Esophagus muscularis mucosa (tissue), 3 donors: ENCODE data around the gene TRDN.

Experiments
- CTCF ChIP-seq, 3 experiments: fragments of 200-600 bp in 2 of 3; fragments of 450-650 bp in 1 of 3; sonication (generic) in 2 of 3; IDR thresholded peaks; one replicate each; pipeline ENCODE4 v1.5.1; 2017 to 2019; ENCODE audit warnings: antibody characterized with exemption in 3 of 3, mild to moderate bottlenecking in 2 of 3, moderate library complexity in 1 of 3
- POLR2A ChIP-seq: fragments of 450-650 bp; IDR thresholded peaks from one replicate; pipeline ENCODE4 v1.6.1; 2017; ENCODE audit warnings: antibody characterized with exemption, moderate library complexity, mild to moderate bottlenecking, low read depth
- POLR2AphosphoS5 ChIP-seq, 2 donors: sonication (generic); formaldehyde crosslinking; IDR thresholded peaks; one replicate each; pipeline ENCODE4 v1.6.1; 2017; ENCODE audit warnings: antibody characterized with exemption in 2 of 2

DNA sequence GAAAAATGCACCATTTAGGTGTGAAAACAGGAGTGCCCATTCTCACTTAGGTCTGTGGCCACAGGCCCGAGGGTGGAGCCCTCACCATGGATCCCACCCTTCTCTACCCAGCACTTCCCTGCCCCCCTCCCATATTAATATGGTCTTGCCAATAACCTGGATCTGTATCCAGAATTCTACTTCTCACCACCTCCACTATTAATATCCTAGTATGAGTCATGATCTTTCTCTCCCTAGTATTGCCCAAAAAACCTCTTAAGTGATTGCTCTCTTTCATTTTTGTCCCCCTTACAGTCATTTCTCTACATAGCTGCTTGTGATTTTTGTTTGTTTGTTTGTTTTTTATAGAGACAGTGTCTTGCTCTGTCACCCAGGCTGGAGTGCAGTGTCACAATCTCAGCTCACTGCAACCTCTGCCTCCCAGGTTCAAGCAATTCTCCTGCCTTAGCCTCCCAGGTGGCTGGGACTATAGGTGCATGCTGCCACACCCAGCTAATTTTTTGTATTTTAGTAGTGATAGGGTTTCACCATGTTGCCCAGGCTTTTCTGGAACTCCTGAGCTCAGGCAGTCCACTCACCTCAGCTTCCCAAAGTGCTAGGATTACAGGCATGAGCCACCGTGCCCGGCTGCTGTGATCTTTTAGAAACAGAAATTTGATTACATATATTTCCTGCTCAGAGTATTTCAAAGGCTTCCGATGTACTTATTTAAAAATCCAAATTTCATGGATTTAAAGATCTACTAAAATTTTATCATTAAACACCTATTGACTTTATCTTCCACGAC is 24.5 kb upstream of the TRDN start:
- TF ChIP-seq CTCF (IDR thresholded peaks at IDR 0.05) (no peak), POLR2AphosphoS5 (IDR thresholded peaks at IDR 0.05) (no peak), POLR2A (no peak)
